CD14-positive monocyte (primary cell): Measurements from ENCODE around the gene C16orf92. TPM values are rescaled to one million over a fixed set of nuclear protein-coding genes. Genes with fewer than 3 reads are reported as not detected.

Source experiments
- DNase-seq, 3 donors: peaks; one replicate each; pipeline ENCODE4 v3.0.0-alpha.2; 2011 to 2022
- H2AFZ ChIP-seq: 2 replicates; pipeline ENCODE4 v1.6.0; 2012; ENCODE audit warnings: mild to moderate bottlenecking, low read depth, low read length, inconsistent platforms; ENCODE audit not compliant: insufficient read depth, poor library complexity, severe bottlenecking
- H3K27ac ChIP-seq, 2 donors: 1 replicate in 1 of 2; 2 replicates in 1 of 2; pipeline ENCODE4 v1.5.1; 2012 to 2013; ENCODE audit warnings: low read length in 2 of 2, control low read depth in 1 of 2, inconsistent platforms in 1 of 2, low read depth in 1 of 2, mild to moderate bottlenecking in 1 of 2
- H3K27me3 ChIP-seq, 2 donors: one replicate each; pipeline versions ENCODE4 v1.6.0 to v1.6.1; 2011 to 2013; ENCODE audit warnings: low read length in 2 of 2; ENCODE audit not compliant: control insufficient read depth in 2 of 2, insufficient read depth in 2 of 2
- H3K36me3 ChIP-seq, 2 donors: replicated peaks in 1 of 2; 1 replicate in 1 of 2; 2 replicates in 1 of 2; pipeline versions ENCODE4 v1.5.1 to v1.6.1; 2012 to 2013; ENCODE audit warnings: low read length in 2 of 2, control low read depth in 1 of 2, inconsistent platforms in 1 of 2, mild to moderate bottlenecking in 1 of 2; ENCODE audit not compliant: insufficient read depth in 2 of 2, control insufficient read depth in 1 of 2
- H3K4me1 ChIP-seq, 2 donors: 1 replicate in 1 of 2; 2 replicates in 1 of 2; pipeline versions ENCODE4 v1.5.1 to v1.6.1; 2012 to 2013; ENCODE audit warnings: low read length in 2 of 2, control low read depth in 1 of 2, inconsistent platforms in 1 of 2, mild to moderate bottlenecking in 1 of 2, moderate library complexity in 1 of 2; ENCODE audit not compliant: insufficient read depth in 2 of 2, control insufficient read depth in 1 of 2
- H3K4me2 ChIP-seq: replicated peaks from 2 replicates; pipeline ENCODE3; 2012; ENCODE audit warnings: low read length, moderate library complexity, mild to moderate bottlenecking; ENCODE audit not compliant: poor library complexity, severe bottlenecking; ENCODE audit errors: extremely low read depth
- H3K4me3 ChIP-seq, 3 experiments: fragments of 200-600 bp in 1 of 3; sonication (generic) in 1 of 3; replicated peaks in 1 of 3; 1 replicate in 2 of 3; 2 replicates in 1 of 3; pipeline ENCODE4 v1.5.1; 2011 to 2013; ENCODE audit warnings: low read length in 3 of 3, mild to moderate bottlenecking in 3 of 3, control low read depth in 2 of 3, low read depth in 2 of 3, inconsistent platforms in 1 of 3, moderate library complexity in 1 of 3
- H3K79me2 ChIP-seq: 2 replicates; pipeline ENCODE4 v1.6.0; 2012; ENCODE audit warnings: mild to moderate bottlenecking, control low read depth, inconsistent platforms, low read length, moderate library complexity; ENCODE audit not compliant: insufficient read depth
- H3K9ac ChIP-seq: 2 replicates; pipeline ENCODE4 v1.6.0; 2017; ENCODE audit warnings: low read length, mild to moderate bottlenecking; ENCODE audit not compliant: insufficient read depth, poor library complexity, severe bottlenecking
- H3K9me3 ChIP-seq, 2 donors: replicated peaks in 1 of 2; 1 replicate in 1 of 2; 2 replicates in 1 of 2; pipeline versions ENCODE4 v1.5.1 to v1.6.1; 2012 to 2013; ENCODE audit warnings: low read length in 2 of 2, control low read depth in 1 of 2; ENCODE audit not compliant: control insufficient read depth in 1 of 2, insufficient read depth in 1 of 2
- H4K20me1 ChIP-seq: 2 replicates; pipeline ENCODE4 v1.6.0; 2012; ENCODE audit warnings: mild to moderate bottlenecking, low read length, control low read depth, moderate library complexity; ENCODE audit not compliant: insufficient read depth
- H3K27ac Mint-ChIP-seq, 7 donors: one replicate each; pipeline ENCODE4 v1.8.0; 2020; ENCODE audit warnings: mild to moderate bottlenecking in 7 of 7, mixed read lengths in 7 of 7, moderate library complexity in 6 of 7, inconsistent platforms in 2 of 7
- H3K27me3 Mint-ChIP-seq, 3 donors: one replicate each; pipeline ENCODE4 v1.8.0; 2021 to 2022; ENCODE audit warnings: low read depth in 3 of 3, mild to moderate bottlenecking in 3 of 3, mixed read lengths in 3 of 3, moderate library complexity in 3 of 3, inconsistent platforms in 1 of 3
- H3K36me3 Mint-ChIP-seq, 2 donors: one replicate each; pipeline ENCODE4 v1.8.0; 2020; ENCODE audit warnings: mixed read lengths in 2 of 2, inconsistent platforms in 1 of 2, mild to moderate bottlenecking in 1 of 2
- H3K4me1 Mint-ChIP-seq: one replicate; pipeline ENCODE4 v1.8.0; 2020; ENCODE audit warnings: mild to moderate bottlenecking, mixed read lengths
- H3K4me3 Mint-ChIP-seq, 2 donors: one replicate each; pipeline ENCODE4 v1.8.0; 2020; ENCODE audit warnings: mild to moderate bottlenecking in 2 of 2, mixed read lengths in 2 of 2, moderate library complexity in 1 of 2
- H3K9me3 Mint-ChIP-seq, 7 donors: one replicate each; pipeline ENCODE4 v1.8.0; 2020 to 2022; ENCODE audit warnings: mixed read lengths in 7 of 7, mild to moderate bottlenecking in 6 of 7, moderate library complexity in 6 of 7, inconsistent platforms in 2 of 7
- WGBS: methylation state at CpG from one replicate; pipeline ENCODE4 v1.1.5; 2013; ENCODE audit warnings: missing lambda C conversion rate; ENCODE audit not compliant: insufficient coverage; 5-methylcytosine and 5-hydroxymethylcytosine counted together
- intact Hi-C, 2 donors: fragments of 100-400 bp; cut with micrococcal nuclease; formaldehyde crosslinking; loops; one replicate each; pipeline versions ENCODE4 v1.15.0 to v1.15.1; 2023
- polyA plus RNA-seq, 3 donors: library from polyadenylated mRNA; depleted of rRNA in 1 of 3; unstranded in 2 of 3; stranded (reverse) in 1 of 3; fragments of 300-500 nt in 2 of 3; fragments of >200 nt in 1 of 3; fragmentation: Illumina TruSeq in 2 of 3; gene quantifications; 1 replicate in 2 of 3; 2 replicates in 1 of 3; pipeline ENCODE4 v1.2.3, GENCODE V29; 2012 to 2021
- TF ChIP-seq, protein P1 (sequence below): fragments of 200-600 bp; IDR thresholded peaks from one replicate; pipeline ENCODE4 v1.8.0; 2022; ENCODE audit warnings: antibody characterized with exemption, mild to moderate bottlenecking

Gene C16orf92
- polyA plus RNA-seq, 3 donors: not detected

DNA sequence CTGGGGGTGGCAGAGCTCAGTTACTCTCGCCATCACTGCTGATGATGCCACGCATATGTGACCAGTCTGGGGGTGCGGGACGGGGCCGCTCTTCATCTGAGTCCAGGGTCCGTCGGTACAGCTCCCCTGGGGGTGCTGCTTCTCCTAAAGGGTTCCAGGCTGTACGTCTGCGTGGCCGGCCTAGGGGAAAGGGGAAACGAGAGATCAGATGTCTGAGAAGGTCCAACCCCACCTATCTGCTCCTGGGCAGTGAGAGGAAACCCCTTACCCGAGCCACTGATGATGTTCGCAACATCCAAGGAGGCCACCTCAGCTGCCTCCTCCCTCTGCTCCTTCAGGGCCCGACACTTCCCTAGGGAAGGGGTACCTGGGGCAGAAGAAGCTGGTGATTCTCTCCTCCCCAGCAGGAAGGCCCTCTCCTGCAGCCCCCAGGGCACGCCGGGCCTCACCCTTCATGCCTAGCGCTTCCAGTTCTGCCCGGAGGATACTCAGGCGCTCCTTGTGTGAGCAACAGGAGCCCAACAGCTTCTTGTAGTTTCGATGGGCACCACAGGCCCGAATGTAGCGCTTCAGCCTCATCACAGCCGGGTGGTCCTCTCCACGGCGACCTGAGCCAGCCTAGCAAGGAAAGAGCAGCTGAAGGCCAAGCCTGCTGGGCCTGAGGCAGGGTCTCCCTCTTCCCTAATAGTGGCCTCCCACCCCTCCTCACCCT is 29.7 kb upstream of the C16orf92 start:
- peaks cover 18 to 31% of the 10 kb centered on the region in 2 donors for H3K4me1 ChIP-seq
- H4K20me1 ChIP-seq: no peaks in the 10 kb centered on the region
- WGBS: 97% methylated on average over 14 of the region's 25 CpGs
- no peaks in the 10 kb centered on the region for H3K9me3 ChIP-seq
- H3K79me2 ChIP-seq: peaks cover 16% of the 10 kb centered on the region
- H2AFZ ChIP-seq: no peak overlapping the region
- DNase-seq: no peak
- Mint-ChIP-seq H3K36me3 (peaks cover 37 to 50% of the 10 kb centered on the region in 2 donors), H3K4me3 (no peak overlapping the region), H3K27ac (no peak overlapping the region), H3K9me3 (no peaks in the 10 kb centered on the region), H3K4me1 (peaks cover 23% of the 10 kb centered on the region), H3K27me3 (peaks cover 0 to 2% (median 0%) of the 10 kb centered on the region in 3 donors)
- no peak overlapping the region for H3K4me3 ChIP-seq
- H3K36me3 ChIP-seq: peaks cover 48 to 64% of the 10 kb centered on the region in 2 donors
- no peaks in the 10 kb centered on the region for H3K27me3 ChIP-seq
- H3K27ac ChIP-seq: no peak overlapping the region
- no peak overlapping the region for H3K4me2 ChIP-seq
- intact Hi-C loops: loop anchor here (5.0 to 10.0 kb wide), 2 partner anchors 179 to 764 kb away; partner anchors contain the start of genes PAGR1 (in 1 of the 2) and PRRT2 (in 1 of the 2)
- TF ChIP-seq, protein P1, sequence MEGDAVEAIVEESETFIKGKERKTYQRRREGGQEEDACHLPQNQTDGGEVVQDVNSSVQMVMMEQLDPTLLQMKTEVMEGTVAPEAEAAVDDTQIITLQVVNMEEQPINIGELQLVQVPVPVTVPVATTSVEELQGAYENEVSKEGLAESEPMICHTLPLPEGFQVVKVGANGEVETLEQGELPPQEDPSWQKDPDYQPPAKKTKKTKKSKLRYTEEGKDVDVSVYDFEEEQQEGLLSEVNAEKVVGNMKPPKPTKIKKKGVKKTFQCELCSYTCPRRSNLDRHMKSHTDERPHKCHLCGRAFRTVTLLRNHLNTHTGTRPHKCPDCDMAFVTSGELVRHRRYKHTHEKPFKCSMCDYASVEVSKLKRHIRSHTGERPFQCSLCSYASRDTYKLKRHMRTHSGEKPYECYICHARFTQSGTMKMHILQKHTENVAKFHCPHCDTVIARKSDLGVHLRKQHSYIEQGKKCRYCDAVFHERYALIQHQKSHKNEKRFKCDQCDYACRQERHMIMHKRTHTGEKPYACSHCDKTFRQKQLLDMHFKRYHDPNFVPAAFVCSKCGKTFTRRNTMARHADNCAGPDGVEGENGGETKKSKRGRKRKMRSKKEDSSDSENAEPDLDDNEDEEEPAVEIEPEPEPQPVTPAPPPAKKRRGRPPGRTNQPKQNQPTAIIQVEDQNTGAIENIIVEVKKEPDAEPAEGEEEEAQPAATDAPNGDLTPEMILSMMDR: no peak
- no peak overlapping the region for H3K9ac ChIP-seq

DNA sequence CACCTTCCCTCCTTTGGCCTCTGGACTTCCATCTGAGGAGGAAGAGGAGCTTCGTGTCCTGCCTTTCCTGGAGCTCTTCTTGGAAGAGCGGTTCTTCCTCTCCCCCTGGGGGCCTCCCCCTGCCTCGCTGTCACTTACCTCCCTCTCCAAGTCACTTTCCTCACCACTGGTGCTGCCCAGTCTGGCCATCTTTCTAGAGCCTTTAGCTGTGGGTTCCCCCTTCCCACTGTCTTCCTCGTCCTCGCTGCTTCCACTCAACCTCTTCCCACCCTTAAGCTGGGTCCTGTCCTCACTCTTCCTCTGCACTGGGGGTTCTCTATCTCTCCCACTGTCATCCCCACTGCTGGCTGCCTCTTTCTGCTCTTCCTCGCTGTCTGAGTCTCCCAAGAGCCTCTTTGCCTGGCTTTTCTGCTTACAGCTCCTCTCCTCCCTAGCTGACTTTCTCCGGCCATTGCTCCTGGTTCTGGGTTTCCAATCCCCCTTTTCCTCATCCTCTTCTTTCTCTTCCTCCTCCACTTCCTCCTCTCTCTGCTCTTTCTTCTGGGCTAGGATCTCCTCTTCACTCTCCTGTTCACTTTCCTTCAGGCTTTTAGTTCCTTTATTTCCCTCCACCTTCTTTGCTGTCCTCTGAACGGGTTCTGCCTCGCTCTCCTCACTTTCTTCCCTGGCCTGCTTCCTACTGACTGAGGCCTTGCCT is 28.9 kb upstream of the C16orf92 start:
- no peaks in the 10 kb centered on the region for H3K9me3 Mint-ChIP-seq
- H3K9ac ChIP-seq: no peak overlapping the region
- peaks cover 18 to 31% of the 10 kb centered on the region in 2 donors for H3K4me1 ChIP-seq
- peak overlapping the region in 1 of 3 experiments; percentile 100 for H3K4me3 ChIP-seq
- H3K9me3 ChIP-seq: no peaks in the 10 kb centered on the region
- H4K20me1 ChIP-seq: no peaks in the 10 kb centered on the region
- H2AFZ ChIP-seq: peak overlapping the region; percentile 99
- intact Hi-C loops: loop anchor here (5.0 to 10.0 kb wide), 2 partner anchors 179 to 763 kb away; partner anchors contain the start of genes PAGR1 (in 1 of the 2) and PRRT2 (in 1 of the 2)
- H3K36me3 ChIP-seq: peaks cover 43 to 59% of the 10 kb centered on the region in 2 donors
- H3K79me2 ChIP-seq: peaks cover 16% of the 10 kb centered on the region
- H3K4me2 ChIP-seq: peak overlapping the region; percentile 99
- WGBS: 81% methylated on average over 9 of the region's 9 CpGs
- H3K27ac Mint-ChIP-seq: peak overlapping the region in 5 of 7 donors; percentile 1 to 86 (median 27)
- H3K4me1 Mint-ChIP-seq: peaks cover 23% of the 10 kb centered on the region
- H3K36me3 Mint-ChIP-seq: peaks cover 36 to 49% of the 10 kb centered on the region in 2 donors
- DNase-seq: no peak
- peaks cover 0 to 2% (median 0%) of the 10 kb centered on the region in 3 donors for H3K27me3 Mint-ChIP-seq
- no peaks in the 10 kb centered on the region for H3K27me3 ChIP-seq
- no peak overlapping the region for H3K27ac ChIP-seq
- H3K4me3 Mint-ChIP-seq: peak overlapping the region in 1 of 2 donors; percentile 6
- TF ChIP-seq, protein P1: no peak
